ENCODE results near the gene EID2B.

The EID2B gene

GRCh38 chr19:39533791-39534190, 1.1 kb upstream of the EID2B start:
- no peak overlapping the region for H3K27ac ChIP-seq (ENCODE audit: insufficient read depth, low read depth, low read length, poor library complexity, severe bottlenecking)
- H3K4me3 ChIP-seq (ENCODE audit: insufficient read depth, low read depth, low read length), result no peak overlapping the region
- WGBS, 2 experiments, result 81 to 82% methylated on average over 3 of the region's 3 CpGs
- no peaks in the 10 kb centered on the region for H3K27me3 ChIP-seq (ENCODE audit: control insufficient read depth, insufficient read depth, low read length, poor library complexity, severe bottlenecking)
- no peaks in the 10 kb centered on the region for H3K9me3 ChIP-seq (ENCODE audit: control insufficient read depth, low read length)
- H3K4me1 ChIP-seq (ENCODE audit: control insufficient read depth, insufficient read depth, low read length), result peaks cover 4% of the 10 kb centered on the region
- no peaks in the 10 kb centered on the region for H3K36me3 ChIP-seq (ENCODE audit: control insufficient read depth, insufficient read depth, low read length)

- Histone ChIP-seq H3K27ac (ENCODE audit: insufficient read depth, low read depth, low read length, poor library complexity, severe bottlenecking) (no peak overlapping the region), H3K27me3 (ENCODE audit: control insufficient read depth, insufficient read depth, low read length, poor library complexity, severe bottlenecking) (no peaks in the 10 kb centered on the region), H3K9me3 (ENCODE audit: control insufficient read depth, low read length) (no peaks in the 10 kb centered on the region), H3K4me1 (ENCODE audit: control insufficient read depth, insufficient read depth, low read length) (peaks cover 4% of the 10 kb centered on the region), H3K4me3 (ENCODE audit: insufficient read depth, low read depth, low read length) (no peak overlapping the region), H3K36me3 (ENCODE audit: control insufficient read depth, insufficient read depth, low read length) (no peaks in the 10 kb centered on the region)
- WGBS, 2 experiments, result 35 to 39% methylated on average over 12 of the region's 12 CpGs
Observed at GRCh38 chr19:39533003-39533512, 406 bp upstream of the EID2B start.

GRCh38 chr19:39531834-39532232, 819 bp downstream of the EID2B start:
- 49 to 50% methylated on average over 14 of the region's 14 CpGs for WGBS, 2 experiments
- Histone ChIP-seq H3K27ac (ENCODE audit: insufficient read depth, low read depth, low read length, poor library complexity, severe bottlenecking) (no peak overlapping the region), H3K4me3 (ENCODE audit: insufficient read depth, low read depth, low read length) (peak overlapping the region; percentile 99), H3K36me3 (ENCODE audit: control insufficient read depth, insufficient read depth, low read length) (no peaks in the 10 kb centered on the region), H3K4me1 (ENCODE audit: control insufficient read depth, insufficient read depth, low read length) (peaks cover 4% of the 10 kb centered on the region), H3K27me3 (ENCODE audit: control insufficient read depth, insufficient read depth, low read length, poor library complexity, severe bottlenecking) (no peaks in the 10 kb centered on the region), H3K9me3 (ENCODE audit: control insufficient read depth, low read length) (no peaks in the 10 kb centered on the region)

- no peaks in the 10 kb centered on the region for H3K4me1 ChIP-seq (ENCODE audit: control insufficient read depth, insufficient read depth, low read length)
- no peak overlapping the region for H3K4me3 ChIP-seq (ENCODE audit: insufficient read depth, low read depth, low read length)
- 89 to 95% methylated on average over 1 to 3 of the region's 3 CpGs for WGBS, 2 experiments
- H3K27ac ChIP-seq (ENCODE audit: insufficient read depth, low read depth, low read length, poor library complexity, severe bottlenecking), result no peak overlapping the region
- H3K36me3 ChIP-seq (ENCODE audit: control insufficient read depth, insufficient read depth, low read length), result no peaks in the 10 kb centered on the region
- no peaks in the 10 kb centered on the region for H3K27me3 ChIP-seq (ENCODE audit: control insufficient read depth, insufficient read depth, low read length, poor library complexity, severe bottlenecking)
- H3K9me3 ChIP-seq (ENCODE audit: control insufficient read depth, low read length), result no peaks in the 10 kb centered on the region
Observed at GRCh38 chr19:39525205-39525604, 7.4 kb downstream of the EID2B start.

GRCh38 chr19:39524495-39524894, 8.2 kb downstream of the EID2B start:
- Histone ChIP-seq H3K27me3 (ENCODE audit: control insufficient read depth, insufficient read depth, low read length, poor library complexity, severe bottlenecking) (no peaks in the 10 kb centered on the region), H3K27ac (ENCODE audit: insufficient read depth, low read depth, low read length, poor library complexity, severe bottlenecking) (no peak overlapping the region)
- 87 to 94% methylated on average over 8 of the region's 8 CpGs for WGBS, 2 experiments

GRCh38 chr19:39520541-39521484, 11.8 kb downstream of the EID2B start:
- Histone ChIP-seq H3K4me1 (ENCODE audit: control insufficient read depth, insufficient read depth, low read length) (peaks cover under 1% of the 10 kb centered on the region), H3K4me3 (ENCODE audit: insufficient read depth, low read depth, low read length) (no peak overlapping the region), H3K27me3 (ENCODE audit: control insufficient read depth, insufficient read depth, low read length, poor library complexity, severe bottlenecking) (peaks cover 14% of the 10 kb centered on the region), H3K27ac (ENCODE audit: insufficient read depth, low read depth, low read length, poor library complexity, severe bottlenecking) (no peak overlapping the region), H3K36me3 (ENCODE audit: control insufficient read depth, insufficient read depth, low read length) (no peaks in the 10 kb centered on the region), H3K9me3 (ENCODE audit: control insufficient read depth, low read length) (no peaks in the 10 kb centered on the region)
- 90 to 91% methylated on average over 7 of the region's 8 CpGs for WGBS, 2 experiments

More at GRCh38 chr19:39524495-39524894, 8.2 kb downstream of the EID2B start:
- no peak overlapping the region for H3K4me3 ChIP-seq (ENCODE audit: insufficient read depth, low read depth, low read length)
- H3K4me1 ChIP-seq (ENCODE audit: control insufficient read depth, insufficient read depth, low read length), result no peaks in the 10 kb centered on the region
- no peaks in the 10 kb centered on the region for H3K9me3 ChIP-seq (ENCODE audit: control insufficient read depth, low read length)
- no peaks in the 10 kb centered on the region for H3K36me3 ChIP-seq (ENCODE audit: control insufficient read depth, insufficient read depth, low read length)

GRCh38 chr19:39518975-39519374, 13.7 kb downstream of the EID2B start:
- Histone ChIP-seq H3K4me3 (ENCODE audit: insufficient read depth, low read depth, low read length) (no peak overlapping the region), H3K9me3 (ENCODE audit: control insufficient read depth, low read length) (no peaks in the 10 kb centered on the region), H3K4me1 (ENCODE audit: control insufficient read depth, insufficient read depth, low read length) (peaks cover 6% of the 10 kb centered on the region), H3K36me3 (ENCODE audit: control insufficient read depth, insufficient read depth, low read length) (no peaks in the 10 kb centered on the region), H3K27ac (ENCODE audit: insufficient read depth, low read depth, low read length, poor library complexity, severe bottlenecking) (no peak overlapping the region), H3K27me3 (ENCODE audit: control insufficient read depth, insufficient read depth, low read length, poor library complexity, severe bottlenecking) (peaks cover 33% of the 10 kb centered on the region)
- WGBS, 2 experiments, result 57 to 67% methylated on average over 9 of the region's 9 CpGs

GRCh38 chr19:39518458-39518857, 14.2 kb downstream of the EID2B start:
- H3K27ac ChIP-seq (ENCODE audit: insufficient read depth, low read depth, low read length, poor library complexity, severe bottlenecking), result no peak overlapping the region
- 67 to 84% methylated on average over 4 to 5 of the region's 5 CpGs for WGBS, 2 experiments
- peaks cover 38% of the 10 kb centered on the region for H3K27me3 ChIP-seq (ENCODE audit: control insufficient read depth, insufficient read depth, low read length, poor library complexity, severe bottlenecking)
- H3K4me3 ChIP-seq (ENCODE audit: insufficient read depth, low read depth, low read length), result no peak overlapping the region
- no peaks in the 10 kb centered on the region for H3K9me3 ChIP-seq (ENCODE audit: control insufficient read depth, low read length)
- no peaks in the 10 kb centered on the region for H3K36me3 ChIP-seq (ENCODE audit: control insufficient read depth, insufficient read depth, low read length)
- peaks cover 6% of the 10 kb centered on the region for H3K4me1 ChIP-seq (ENCODE audit: control insufficient read depth, insufficient read depth, low read length)

GRCh38 chr19:39517432-39517831, 15.2 kb downstream of the EID2B start:
- no peaks in the 10 kb centered on the region for H3K9me3 ChIP-seq (ENCODE audit: control insufficient read depth, low read length)
- H3K4me1 ChIP-seq (ENCODE audit: control insufficient read depth, insufficient read depth, low read length), result peaks cover 6% of the 10 kb centered on the region
- peaks cover 43% of the 10 kb centered on the region for H3K27me3 ChIP-seq (ENCODE audit: control insufficient read depth, insufficient read depth, low read length, poor library complexity, severe bottlenecking)
- H3K27ac ChIP-seq (ENCODE audit: insufficient read depth, low read depth, low read length, poor library complexity, severe bottlenecking), result no peak overlapping the region
- 77 to 82% methylated on average over 3 of the region's 3 CpGs for WGBS, 2 experiments
- H3K36me3 ChIP-seq (ENCODE audit: control insufficient read depth, insufficient read depth, low read length), result no peaks in the 10 kb centered on the region
- H3K4me3 ChIP-seq (ENCODE audit: insufficient read depth, low read depth, low read length), result no peak overlapping the region

- Histone ChIP-seq H3K36me3 (ENCODE audit: control insufficient read depth, insufficient read depth, low read length) (no peaks in the 10 kb centered on the region), H3K27ac (ENCODE audit: insufficient read depth, low read depth, low read length, poor library complexity, severe bottlenecking) (no peak overlapping the region), H3K27me3 (ENCODE audit: control insufficient read depth, insufficient read depth, low read length, poor library complexity, severe bottlenecking) (peaks cover 43% of the 10 kb centered on the region), H3K4me1 (ENCODE audit: control insufficient read depth, insufficient read depth, low read length) (peaks cover 6% of the 10 kb centered on the region), H3K4me3 (ENCODE audit: insufficient read depth, low read depth, low read length) (peak overlapping the region; percentile 76), H3K9me3 (ENCODE audit: control insufficient read depth, low read length) (no peaks in the 10 kb centered on the region)
- 54 to 55% methylated on average over 6 of the region's 6 CpGs for WGBS, 2 experiments
Observed at GRCh38 chr19:39516270-39516669, 16.4 kb downstream of the EID2B start.
